Measurements from ENCODE around the gene LRPAP1.

DNA sequence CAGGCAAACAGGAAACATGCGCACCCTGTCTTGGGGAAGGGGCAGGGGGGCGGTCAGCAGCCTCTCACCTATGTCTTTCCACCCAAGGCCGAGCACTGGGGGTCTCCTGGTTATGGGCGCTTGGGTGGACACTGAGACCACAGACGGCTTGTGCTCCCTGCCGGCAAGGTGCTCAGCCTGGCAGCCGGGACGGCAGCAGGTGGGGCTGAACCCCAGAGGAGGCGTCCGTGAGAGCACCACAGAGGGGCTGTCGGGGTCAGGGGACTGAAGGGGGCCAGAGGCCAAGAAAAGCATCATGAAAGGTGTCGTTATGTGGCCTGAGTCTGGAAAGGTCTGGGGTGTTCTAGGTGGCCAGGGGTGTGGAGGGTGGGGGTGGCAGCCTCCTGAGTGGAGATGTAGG is 49.5 kb downstream of the LRPAP1 start:
- TF ChIP-seq, protein P1, sequence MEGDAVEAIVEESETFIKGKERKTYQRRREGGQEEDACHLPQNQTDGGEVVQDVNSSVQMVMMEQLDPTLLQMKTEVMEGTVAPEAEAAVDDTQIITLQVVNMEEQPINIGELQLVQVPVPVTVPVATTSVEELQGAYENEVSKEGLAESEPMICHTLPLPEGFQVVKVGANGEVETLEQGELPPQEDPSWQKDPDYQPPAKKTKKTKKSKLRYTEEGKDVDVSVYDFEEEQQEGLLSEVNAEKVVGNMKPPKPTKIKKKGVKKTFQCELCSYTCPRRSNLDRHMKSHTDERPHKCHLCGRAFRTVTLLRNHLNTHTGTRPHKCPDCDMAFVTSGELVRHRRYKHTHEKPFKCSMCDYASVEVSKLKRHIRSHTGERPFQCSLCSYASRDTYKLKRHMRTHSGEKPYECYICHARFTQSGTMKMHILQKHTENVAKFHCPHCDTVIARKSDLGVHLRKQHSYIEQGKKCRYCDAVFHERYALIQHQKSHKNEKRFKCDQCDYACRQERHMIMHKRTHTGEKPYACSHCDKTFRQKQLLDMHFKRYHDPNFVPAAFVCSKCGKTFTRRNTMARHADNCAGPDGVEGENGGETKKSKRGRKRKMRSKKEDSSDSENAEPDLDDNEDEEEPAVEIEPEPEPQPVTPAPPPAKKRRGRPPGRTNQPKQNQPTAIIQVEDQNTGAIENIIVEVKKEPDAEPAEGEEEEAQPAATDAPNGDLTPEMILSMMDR (conservative IDR thresholded peaks at IDR 0.05 in 1 of 2, IDR thresholded peaks at IDR 0.05 in 1 of 2; ENCODE audit: low read depth in 1 of 2, low read length in 2 of 2): no peak
- TF ChIP-seq EZH2 (IDR thresholded peaks at IDR 0.05; ENCODE audit: low read length, missing control alignments): no peak

Data from fibroblast of lung (primary cell).